Caco-2 (cell line): ENCODE measurements around the gene PDE6G. TPM values are rescaled to one million over a fixed set of nuclear protein-coding genes. Genes with fewer than 3 reads are reported as not detected.

Source experiments
- BruUV-seq: library from RNA; stranded (reverse); fragments of 400-500 nt; replicated peaks from 2 replicates; lab custom pipeline; 2021; lab: Mats Ljungman, UMichigan
- CTCF ChIA-PET: fragments of 300-600 bp; sonication (Branson Sonifier 250); formaldehyde crosslinking; loops from one replicate; lab custom pipeline; 2022; ENCODE audit warnings: antibody characterized with exemption; lab: Charles Lee
- POLR2A ChIA-PET: fragments of 300-600 bp; sonication (Branson Sonifier 250); formaldehyde crosslinking; loops from one replicate; lab custom pipeline; 2022; ENCODE audit warnings: antibody characterized with exemption; lab: Charles Lee
- DNase-seq, 2 experiments: peaks; one replicate each; pipeline versions ENCODE4 v3.0.0 to v3.0.0-alpha.2; 2020 to 2022
- H3K27me3 ChIP-seq: replicated peaks from 2 replicates; pipeline ENCODE4 v1.6.0; 2011; ENCODE audit warnings: low read length; ENCODE audit not compliant: control insufficient read depth, insufficient read depth
- H3K36me3 ChIP-seq: 2 replicates; pipeline ENCODE4 v1.5.1; 2011; ENCODE audit warnings: low read length; ENCODE audit not compliant: control insufficient read depth, insufficient read depth
- H3K4me1 ChIP-seq: fragments of 250-450 bp; sonication (Bioruptor Pico); 2 replicates; pipeline ENCODE4 v1.5.1; 2020; ENCODE audit warnings: mild to moderate bottlenecking
- H3K4me3 ChIP-seq: 2 replicates; pipeline ENCODE4 v1.5.1; 2011; ENCODE audit warnings: low read depth, mild to moderate bottlenecking, control low read depth, low read length
- H3K9me3 ChIP-seq: fragments of 250-450 bp; sonication (Bioruptor Pico); 2 replicates; pipeline ENCODE4 v1.5.1; 2020; ENCODE audit warnings: mild to moderate bottlenecking, moderate library complexity
- H3K27ac Mint-ChIP-seq: one replicate; pipeline ENCODE4 v1.8.0; 2022; ENCODE audit warnings: mixed read lengths; ENCODE audit not compliant: unreplicated experiment
- H3K27me3 Mint-ChIP-seq: one replicate; pipeline ENCODE4 v1.8.0; 2022; ENCODE audit warnings: mixed read lengths; ENCODE audit not compliant: insufficient read depth, unreplicated experiment
- H3K36me3 Mint-ChIP-seq: one replicate; pipeline ENCODE4 v1.8.0; 2022; ENCODE audit warnings: mild to moderate bottlenecking, mixed read lengths; ENCODE audit not compliant: insufficient read depth, unreplicated experiment
- H3K4me1 Mint-ChIP-seq: one replicate; pipeline ENCODE4 v1.8.0; 2022; ENCODE audit warnings: low read depth, mixed read lengths; ENCODE audit not compliant: unreplicated experiment
- H3K4me3 Mint-ChIP-seq: one replicate; pipeline ENCODE4 v1.8.0; 2022; ENCODE audit warnings: mild to moderate bottlenecking, moderate library complexity, mixed read lengths; ENCODE audit not compliant: unreplicated experiment
- H3K9me3 Mint-ChIP-seq: one replicate; pipeline ENCODE4 v1.8.0; 2022; ENCODE audit warnings: mixed read lengths; ENCODE audit not compliant: unreplicated experiment
- intact Hi-C: fragments of 100-400 bp; cut with micrococcal nuclease; formaldehyde crosslinking; loops from one replicate; pipeline ENCODE4 v1.10.0; 2022; ENCODE audit not compliant: unreplicated experiment
- total RNA-seq: library from RNA; stranded (reverse); gene quantifications from 2 replicates; pipeline ENCODE4 v1.2.3, GENCODE V29; 2022
- TF ChIP-seq, protein P1 (sequence below), 2 experiments: fragments of 200-600 bp in 1 of 2; IDR thresholded peaks; 1 replicate in 1 of 2; 2 replicates in 1 of 2; pipeline versions ENCODE4 v1.5.1 to v1.8.0; 2011 to 2022; ENCODE audit warnings: antibody characterized with exemption in 1 of 2, control low read depth in 1 of 2, inconsistent platforms in 1 of 2, low read depth in 1 of 2, low read length in 1 of 2, mild to moderate bottlenecking in 1 of 2, moderate library complexity in 1 of 2; ENCODE audit not compliant: insufficient read depth in 1 of 2, severe bottlenecking in 1 of 2, unreplicated experiment in 1 of 2

Gene PDE6G
- total RNA-seq, 1 experiment from 2014 or later = not detected

GRCh38 chr17:81664051-81664470 lies 7.7 kb upstream of the PDE6G start:
- no peaks in the 10 kb centered on the region for H3K9me3 Mint-ChIP-seq
- intact Hi-C loops = no loop called here
- no peaks in the 10 kb centered on the region for H3K27me3 Mint-ChIP-seq
- Histone ChIP-seq H3K4me3 (no peak overlapping the region), H3K4me1 (peaks cover 27% of the 10 kb centered on the region), H3K27me3 (no peaks in the 10 kb centered on the region), H3K36me3 (0 out of 2 replicates have a peak, but pooled peaks cover 2% of the 10 kb centered on the region), H3K9me3 (no peaks in the 10 kb centered on the region)
- no TSS peak for BruUV-seq
- CTCF ChIA-PET = no interaction called here
- peaks cover 24% of the 10 kb centered on the region for H3K4me1 Mint-ChIP-seq
- DNase-seq = no peak
- no peak overlapping the region for H3K27ac Mint-ChIP-seq
- H3K36me3 Mint-ChIP-seq = peaks cover 32% of the 10 kb centered on the region
- POLR2A ChIA-PET = no interaction called here
- no peak overlapping the region for H3K4me3 Mint-ChIP-seq
- TF ChIP-seq, protein P1, sequence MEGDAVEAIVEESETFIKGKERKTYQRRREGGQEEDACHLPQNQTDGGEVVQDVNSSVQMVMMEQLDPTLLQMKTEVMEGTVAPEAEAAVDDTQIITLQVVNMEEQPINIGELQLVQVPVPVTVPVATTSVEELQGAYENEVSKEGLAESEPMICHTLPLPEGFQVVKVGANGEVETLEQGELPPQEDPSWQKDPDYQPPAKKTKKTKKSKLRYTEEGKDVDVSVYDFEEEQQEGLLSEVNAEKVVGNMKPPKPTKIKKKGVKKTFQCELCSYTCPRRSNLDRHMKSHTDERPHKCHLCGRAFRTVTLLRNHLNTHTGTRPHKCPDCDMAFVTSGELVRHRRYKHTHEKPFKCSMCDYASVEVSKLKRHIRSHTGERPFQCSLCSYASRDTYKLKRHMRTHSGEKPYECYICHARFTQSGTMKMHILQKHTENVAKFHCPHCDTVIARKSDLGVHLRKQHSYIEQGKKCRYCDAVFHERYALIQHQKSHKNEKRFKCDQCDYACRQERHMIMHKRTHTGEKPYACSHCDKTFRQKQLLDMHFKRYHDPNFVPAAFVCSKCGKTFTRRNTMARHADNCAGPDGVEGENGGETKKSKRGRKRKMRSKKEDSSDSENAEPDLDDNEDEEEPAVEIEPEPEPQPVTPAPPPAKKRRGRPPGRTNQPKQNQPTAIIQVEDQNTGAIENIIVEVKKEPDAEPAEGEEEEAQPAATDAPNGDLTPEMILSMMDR (IDR thresholded peaks at IDR 0.05; ENCODE audit: insufficient read depth in 1 of 2, low read depth in 1 of 2, low read length in 1 of 2, severe bottlenecking in 1 of 2, unreplicated experiment in 1 of 2) = no peak

DNA sequence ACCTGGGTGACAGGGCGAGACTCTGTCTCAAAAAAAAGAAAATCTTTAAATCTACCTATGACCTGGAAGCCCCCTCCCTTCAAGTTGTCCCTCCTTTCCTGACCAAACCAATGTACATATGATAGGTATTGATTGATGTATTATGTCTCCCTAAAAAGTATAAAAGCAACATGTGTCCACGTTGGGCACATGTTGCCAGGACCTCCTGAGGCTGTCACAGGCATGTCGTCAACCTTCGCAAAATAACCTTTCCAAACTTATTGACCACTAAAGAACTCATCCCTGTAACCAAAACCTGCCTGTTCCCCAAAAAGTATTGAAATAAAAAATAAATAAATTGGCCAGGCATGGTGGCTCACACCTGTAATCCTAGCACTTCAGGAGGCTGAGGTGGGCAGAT lies 5.7 kb upstream of the PDE6G start:
- no peak overlapping the region for H3K4me3 Mint-ChIP-seq
- H3K4me3 ChIP-seq = no peak overlapping the region
- H3K36me3 Mint-ChIP-seq = peaks cover 15% of the 10 kb centered on the region
- ChIA-PET CTCF (no interaction called here), POLR2A (interaction anchor here (0.6 to 1.0 kb wide), 2 partner anchors 11 to 21 kb away, joined by 3 to 7 read pairs; partner anchors contain the start of genes ARL16 and HGS)
- no peak overlapping the region for H3K27ac Mint-ChIP-seq
- intact Hi-C loops = no loop called here
- TF ChIP-seq, protein P1 (IDR thresholded peaks at IDR 0.05; ENCODE audit: insufficient read depth in 1 of 2, low read depth in 1 of 2, low read length in 1 of 2, severe bottlenecking in 1 of 2, unreplicated experiment in 1 of 2) = no peak
- H3K9me3 ChIP-seq = no peaks in the 10 kb centered on the region
- H3K27me3 Mint-ChIP-seq = no peaks in the 10 kb centered on the region
- no peaks in the 10 kb centered on the region for H3K36me3 ChIP-seq
- H3K4me1 Mint-ChIP-seq = peaks cover 10% of the 10 kb centered on the region
- no peaks in the 10 kb centered on the region for H3K27me3 ChIP-seq
- H3K9me3 Mint-ChIP-seq = no peaks in the 10 kb centered on the region
- peaks cover 21% of the 10 kb centered on the region for H3K4me1 ChIP-seq
- BruUV-seq = no TSS peak
- DNase-seq = no peak

DNA sequence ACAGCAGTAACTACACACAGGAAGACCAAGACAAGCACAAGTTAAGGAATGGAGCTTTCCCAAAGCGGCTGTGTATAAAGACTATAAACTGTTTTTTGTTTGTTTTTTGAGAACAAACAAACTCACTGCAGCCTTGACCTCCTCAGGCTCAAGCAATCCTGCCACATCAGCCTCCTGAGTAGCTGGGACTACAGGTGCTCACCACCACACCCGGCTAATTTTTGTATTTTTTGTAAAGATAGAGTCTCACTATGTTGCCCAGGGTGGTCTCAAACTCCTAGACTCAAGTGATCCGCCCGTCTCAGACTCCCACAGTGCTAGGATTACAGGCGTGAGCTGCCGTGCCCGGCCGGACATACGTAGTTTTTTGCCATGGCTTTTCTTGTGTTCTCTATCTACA lies 4.1 kb upstream of the PDE6G start:
- TF ChIP-seq, protein P1 (IDR thresholded peaks at IDR 0.05; ENCODE audit: insufficient read depth in 1 of 2, low read depth in 1 of 2, low read length in 1 of 2, severe bottlenecking in 1 of 2, unreplicated experiment in 1 of 2) = no peak
- Histone ChIP-seq H3K36me3 (no peaks in the 10 kb centered on the region), H3K27me3 (no peaks in the 10 kb centered on the region), H3K4me3 (no peak overlapping the region), H3K4me1 (peaks cover 18% of the 10 kb centered on the region), H3K9me3 (no peaks in the 10 kb centered on the region)
- BruUV-seq = no TSS peak
- CTCF ChIA-PET = no interaction called here
- H3K27ac Mint-ChIP-seq = no peak overlapping the region
- DNase-seq = no peak
- H3K27me3 Mint-ChIP-seq = no peaks in the 10 kb centered on the region
- POLR2A ChIA-PET = no interaction called here
- H3K4me3 Mint-ChIP-seq = no peak overlapping the region
- peaks cover 2% of the 10 kb centered on the region for H3K36me3 Mint-ChIP-seq
- H3K9me3 Mint-ChIP-seq = no peaks in the 10 kb centered on the region
- intact Hi-C loops = no loop called here
- H3K4me1 Mint-ChIP-seq = no peaks in the 10 kb centered on the region
